Pancreas (tissue), 10 donors: Measurements from ENCODE around the gene SPA17. TPM values are rescaled to one million over a fixed set of nuclear protein-coding genes. Genes with fewer than 3 reads are reported as not detected.

Source experiments
- ATAC-seq, 4 donors: fragments of 200-7000 bp; cut with Tn5 transposase; one replicate each; pipeline versions ENCODE4 v1.8.0 to v1.9.1; 2020; ENCODE audit warnings: mild to moderate bottlenecking in 4 of 4, moderate library complexity in 4 of 4
- DNase-seq, 6 donors: peaks; one replicate each; pipeline ENCODE4 v3.0.0-alpha.2; 2020
- FAIRE-seq: peaks from 2 replicates; lab custom pipeline; 2012; peaks lifted over from hg19 to GRCh38; lab: Jason Lieb, UNC
- H3K27ac ChIP-seq, 4 donors: fragments of 200-600 bp; sonication (generic); 1 replicate in 3 of 4; 2 replicates in 1 of 4; pipeline versions ENCODE4 v1.5.0 to v1.8.0; 2020
- H3K27me3 ChIP-seq, 4 donors: fragments of 200-600 bp; one replicate each; pipeline ENCODE4 v1.8.0; 2021
- H3K36me3 ChIP-seq, 3 donors: fragments of 200-600 bp; sonication (generic) in 1 of 3; one replicate each; pipeline versions ENCODE4 v1.5.0 to v1.8.0; 2020 to 2021
- H3K4me1 ChIP-seq, 3 donors: fragments of 200-600 bp; one replicate each; pipeline ENCODE4 v1.8.0; 2021
- H3K4me3 ChIP-seq, 4 donors: fragments of 200-600 bp; sonication (generic) in 2 of 4; one replicate each; pipeline versions ENCODE4 v1.5.0 to v1.8.0; 2020 to 2021
- H3K9me3 ChIP-seq, 4 donors: fragments of 200-600 bp; one replicate each; pipeline ENCODE4 v1.8.0; 2021
- WGBS, 2 donors: extraction: QIAGEN DNeasy Blood & Tissue Kit; methylation state at CpG; one replicate each; pipeline ENCODE4 v1.1.7; 2013; 5-methylcytosine and 5-hydroxymethylcytosine counted together
- intact Hi-C, 3 donors: fragments of 100-400 bp; cut with DNase I; formaldehyde crosslinking; loops; one replicate each; pipeline versions ENCODE4 v1.11.1 to v1.14.2; 2022
- polyA plus RNA-seq, 2 donors: library from polyadenylated mRNA; stranded (reverse); fragments of 200-250 nt; gene quantifications; one replicate each; pipeline ENCODE4 v1.2.3, GENCODE V29; 2013
- total RNA-seq, 6 donors: library from RNA; stranded (reverse); fragmentation: NEBNext Ultra II Directional in 4 of 6; extraction: Animal tissue kit (Norgen Biotek cat#: 25700) in 4 of 6; gene quantifications; one replicate each; pipeline versions ENCODE4 v1.2.1 to v1.2.4, GENCODE V29; 2021 to 2023
- TF ChIP-seq, protein P1 (sequence below), 4 donors: fragments of 200-600 bp; sonication (generic) in 3 of 4; IDR thresholded peaks; one replicate each; pipeline versions ENCODE4 v1.5.0 to v1.8.0; 2021; ENCODE audit warnings: antibody characterized with exemption in 4 of 4
- donor health status: healthy with polysubstance abuse.
- donor health status: DM: no; HTN: no; CAD: no; lungs with moderate emphysema.
- donor health status: DM: no; HTN: no; CAD: no.
- donor health status: control.
- donor health status: control.
- donor health status: Bipolar disorder and iron deficiency.
- donor health status: DM: yes; HTN: yes; CAD: no.
- donor health status: DM: no; HTN: no; CAD: no.
- donor health status: DM: no; HTN: no; CAD: no.
- donor health status: DM: yes; HTN: yes; CAD: no.

SPA17 gene
- total and polyA plus RNA-seq, 8 donors, result 1.2 to 7.3 (median 2.4) TPM

DNA sequence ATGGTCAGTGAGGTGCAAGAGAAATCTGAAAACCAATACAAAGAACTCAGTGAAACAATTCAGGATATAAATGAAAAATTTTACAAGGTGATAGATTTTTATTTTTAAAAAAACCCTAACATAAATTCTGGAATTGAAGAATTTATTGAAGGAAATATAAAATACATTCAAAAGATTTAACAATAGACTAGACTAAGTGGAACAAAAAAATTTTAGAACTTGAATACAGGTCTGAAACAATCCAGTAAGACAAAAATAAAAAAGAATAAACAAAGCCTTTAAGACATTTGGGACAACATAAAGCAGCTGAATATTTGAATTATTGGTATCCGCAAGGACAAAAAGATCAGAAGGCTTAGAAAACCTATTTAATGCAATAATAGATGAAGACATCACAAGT, 8.7 kb downstream of the SPA17 start:
- no peak for ATAC-seq
- WGBS, 2 donors, result 95 to 98% methylated on average over 1 of the region's 1 CpG
- intact Hi-C loops, result no loop called here
- TF ChIP-seq, protein P1, sequence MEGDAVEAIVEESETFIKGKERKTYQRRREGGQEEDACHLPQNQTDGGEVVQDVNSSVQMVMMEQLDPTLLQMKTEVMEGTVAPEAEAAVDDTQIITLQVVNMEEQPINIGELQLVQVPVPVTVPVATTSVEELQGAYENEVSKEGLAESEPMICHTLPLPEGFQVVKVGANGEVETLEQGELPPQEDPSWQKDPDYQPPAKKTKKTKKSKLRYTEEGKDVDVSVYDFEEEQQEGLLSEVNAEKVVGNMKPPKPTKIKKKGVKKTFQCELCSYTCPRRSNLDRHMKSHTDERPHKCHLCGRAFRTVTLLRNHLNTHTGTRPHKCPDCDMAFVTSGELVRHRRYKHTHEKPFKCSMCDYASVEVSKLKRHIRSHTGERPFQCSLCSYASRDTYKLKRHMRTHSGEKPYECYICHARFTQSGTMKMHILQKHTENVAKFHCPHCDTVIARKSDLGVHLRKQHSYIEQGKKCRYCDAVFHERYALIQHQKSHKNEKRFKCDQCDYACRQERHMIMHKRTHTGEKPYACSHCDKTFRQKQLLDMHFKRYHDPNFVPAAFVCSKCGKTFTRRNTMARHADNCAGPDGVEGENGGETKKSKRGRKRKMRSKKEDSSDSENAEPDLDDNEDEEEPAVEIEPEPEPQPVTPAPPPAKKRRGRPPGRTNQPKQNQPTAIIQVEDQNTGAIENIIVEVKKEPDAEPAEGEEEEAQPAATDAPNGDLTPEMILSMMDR (IDR thresholded peaks at IDR 0.05), result no peak
- no peaks in the 10 kb centered on the region for H3K4me1 ChIP-seq
- no peaks in the 10 kb centered on the region for H3K36me3 ChIP-seq
- no peaks in the 10 kb centered on the region for H3K9me3 ChIP-seq
- no peak for DNase-seq
- no peak for FAIRE-seq
- H3K4me3 ChIP-seq, result no peak overlapping the region
- no peaks in the 10 kb centered on the region for H3K27me3 ChIP-seq
- no peak overlapping the region for H3K27ac ChIP-seq

DNA sequence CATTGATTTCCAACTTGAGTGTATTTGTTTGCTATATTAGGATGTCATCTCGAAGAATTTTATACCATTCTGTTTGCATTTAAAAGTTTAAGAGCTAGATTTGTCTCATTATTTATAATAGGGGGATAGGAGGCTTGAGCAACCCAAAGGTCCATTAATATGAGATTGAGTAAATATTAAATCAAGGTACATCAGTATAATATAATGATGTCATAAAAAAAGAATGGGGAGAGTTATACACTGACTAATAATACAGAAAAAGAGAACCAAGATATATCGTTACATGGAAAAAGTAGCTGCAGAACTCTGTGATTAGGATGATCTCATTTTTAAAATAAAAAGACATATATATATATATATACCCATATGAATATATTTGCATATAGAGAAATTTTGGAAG, 19.4 kb downstream of the SPA17 start:
- 89 to 90% methylated on average over 2 of the region's 2 CpGs for WGBS, 2 donors
- intact Hi-C loops, result no loop called here

DNA sequence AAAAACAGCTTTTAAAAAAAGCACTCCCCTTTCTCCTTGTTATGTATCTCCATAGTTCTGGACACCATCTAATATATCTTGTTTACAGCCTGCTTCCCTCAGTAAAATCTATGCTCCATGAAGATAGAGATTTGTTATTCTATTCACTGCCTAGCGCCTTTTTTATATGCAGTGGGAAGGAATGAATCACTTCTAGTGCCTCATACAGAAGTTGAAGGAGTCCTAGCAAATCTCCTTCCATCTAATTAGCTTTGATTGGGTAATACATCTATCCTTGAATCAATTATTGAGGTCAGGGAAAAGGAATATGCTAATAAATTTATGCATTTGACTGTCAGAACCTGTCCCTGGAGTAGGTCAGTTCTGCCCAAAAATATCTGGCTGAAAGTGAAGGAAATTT, 25.8 kb downstream of the SPA17 start:
- H3K36me3 ChIP-seq, result no peaks in the 10 kb centered on the region
- no peaks in the 10 kb centered on the region for H3K4me1 ChIP-seq
- intact Hi-C loops, result no loop called here
- no peaks in the 10 kb centered on the region for H3K9me3 ChIP-seq
- DNase-seq (no peak), FAIRE-seq (no peak), ATAC-seq (no peak)
- H3K27me3 ChIP-seq, result no peaks in the 10 kb centered on the region
- H3K27ac ChIP-seq, result no peak overlapping the region
- TF ChIP-seq, protein P1 (IDR thresholded peaks at IDR 0.05), result no peak
- WGBS, 2 donors, result 62 to 70% methylated on average over 1 of the region's 1 CpG
- no peak overlapping the region for H3K4me3 ChIP-seq

More for the DNA sequence above, 19.4 kb downstream of the SPA17 start:
- DNase-seq, result no peak
- TF ChIP-seq, protein P1 (IDR thresholded peaks at IDR 0.05), result no peak
- FAIRE-seq, result no peak
- Histone ChIP-seq H3K4me3 (no peak overlapping the region), H3K9me3 (no peaks in the 10 kb centered on the region), H3K36me3 (no peaks in the 10 kb centered on the region), H3K27me3 (no peaks in the 10 kb centered on the region), H3K27ac (no peak overlapping the region), H3K4me1 (no peaks in the 10 kb centered on the region)
- no peak for ATAC-seq

DNA sequence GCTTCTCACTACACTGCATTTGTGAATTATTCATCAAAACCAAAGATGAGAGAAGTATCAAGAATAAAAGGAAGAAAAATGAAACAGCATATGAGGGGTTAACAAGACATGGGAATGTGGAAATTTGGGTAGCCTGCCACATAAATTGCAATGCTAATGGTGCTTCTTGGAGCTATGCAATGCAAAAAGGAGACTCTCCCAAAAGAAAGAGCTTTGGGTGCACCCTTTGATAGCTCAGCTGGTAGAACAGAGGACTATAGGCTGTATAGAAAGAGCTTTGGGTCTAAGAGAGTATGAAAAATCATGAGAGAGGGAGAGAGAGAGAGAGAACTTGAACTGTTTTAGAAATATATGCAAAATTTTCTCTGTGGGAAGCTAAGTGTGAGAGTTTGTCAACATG, 26.3 kb downstream of the SPA17 start:
- Histone ChIP-seq H3K27me3 (no peaks in the 10 kb centered on the region), H3K4me3 (no peak overlapping the region), H3K27ac (no peak overlapping the region), H3K9me3 (no peaks in the 10 kb centered on the region), H3K4me1 (no peaks in the 10 kb centered on the region), H3K36me3 (no peaks in the 10 kb centered on the region)
- FAIRE-seq (no peak), ATAC-seq (no peak), DNase-seq (no peak)
- intact Hi-C loops, result no loop called here
- TF ChIP-seq, protein P1 (IDR thresholded peaks at IDR 0.05), result no peak

DNA sequence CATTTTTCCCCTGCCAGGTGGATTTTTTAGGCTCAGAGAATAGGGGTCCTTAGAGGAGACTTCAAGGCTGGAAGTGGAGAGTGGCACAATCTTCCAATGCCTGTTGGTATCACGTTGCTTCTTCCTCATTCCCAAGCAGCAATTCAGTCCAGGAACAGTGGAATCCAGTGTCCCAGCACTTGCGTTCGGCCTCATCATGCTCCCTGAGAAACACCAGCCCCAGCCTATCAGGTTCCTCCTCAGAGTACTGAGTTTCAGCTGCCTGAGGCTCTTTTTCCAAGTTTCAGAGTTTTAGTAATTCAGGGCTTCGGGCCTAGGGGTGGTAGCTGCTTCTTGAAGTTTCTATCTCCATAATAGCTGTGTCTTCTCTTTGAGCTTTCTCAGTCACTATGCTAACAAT, 34.1 kb downstream of the SPA17 start:
- Histone ChIP-seq H3K9me3 (no peaks in the 10 kb centered on the region), H3K27ac (no peak overlapping the region), H3K36me3 (no peaks in the 10 kb centered on the region), H3K27me3 (no peaks in the 10 kb centered on the region), H3K4me3 (no peak overlapping the region), H3K4me1 (no peaks in the 10 kb centered on the region)
- FAIRE-seq (no peak), DNase-seq (no peak), ATAC-seq (no peak)
- intact Hi-C loops, result no loop called here
- WGBS, 2 donors, result 66 to 77% methylated on average over 4 of the region's 4 CpGs
- TF ChIP-seq, protein P1 (IDR thresholded peaks at IDR 0.05), result no peak
